HCT116 (cell line): ENCODE measurements around the gene OR2D3.

Experiments used
- CBX3 ChIP-seq: IDR thresholded peaks from 2 replicates; pipeline ENCODE4 v1.6.1; 2012; ENCODE audit warnings: low read depth
- CTCF ChIP-seq, 3 experiments: fragments of 200-600 bp in 1 of 3; sonication (generic) in 1 of 3; IDR thresholded peaks in 2 of 3; conservative IDR thresholded peaks in 1 of 3; 2 replicates each; pipeline ENCODE4 v1.5.1; 2012 to 2017; ENCODE audit warnings: low read depth in 2 of 3, low read length in 2 of 3, antibody characterized with exemption in 1 of 3, borderline replicate concordance in 1 of 3, control low read depth in 1 of 3, mild to moderate bottlenecking in 1 of 3, mixed read lengths in 1 of 3, mixed run types in 1 of 3, moderate library complexity in 1 of 3; ENCODE audit not compliant: insufficient read depth in 1 of 3
- EGR1 ChIP-seq: IDR thresholded peaks from 2 replicates; pipeline ENCODE4 v1.6.1; 2012; ENCODE audit warnings: low read depth
- EZH2 ChIP-seq: fragments of 200-600 bp; sonication (generic); IDR thresholded peaks from 2 replicates; pipeline ENCODE4 v1.6.1; 2017; ENCODE audit warnings: antibody characterized with exemption, mixed run types
- EZH2phosphoT487 ChIP-seq: fragments of 200-600 bp; IDR thresholded peaks from 2 replicates; pipeline ENCODE4 v1.6.1; 2018; ENCODE audit warnings: antibody characterized with exemption, borderline replicate concordance
- MAX ChIP-seq: IDR thresholded peaks from 2 replicates; pipeline ENCODE4 v1.6.1; 2012
- POLR2A ChIP-seq: IDR thresholded peaks from 2 replicates; pipeline ENCODE4 v1.7.0; 2011; ENCODE audit warnings: borderline replicate concordance; ENCODE audit not compliant: insufficient read depth, insufficient read length; ENCODE audit errors: extremely low read depth
- SP1 ChIP-seq: IDR thresholded peaks from 2 replicates; pipeline ENCODE4 v1.6.1; 2012; ENCODE audit warnings: low read depth
- TCF7L2 ChIP-seq: IDR thresholded peaks from 2 replicates; pipeline ENCODE4 v1.7.0; 2011; ENCODE audit warnings: borderline replicate concordance, inconsistent platforms; ENCODE audit not compliant: insufficient read depth, insufficient read length; ENCODE audit errors: extremely low read depth
- YY1 ChIP-seq: IDR thresholded peaks from 2 replicates; pipeline ENCODE4 v1.6.1; 2011; ENCODE audit warnings: low read length, low read depth, moderate library complexity, mild to moderate bottlenecking; ENCODE audit not compliant: insufficient replicate concordance; ENCODE audit errors: extremely low read depth
- ZBTB33 ChIP-seq: IDR thresholded peaks from 2 replicates; pipeline ENCODE4 v1.6.1; 2011; ENCODE audit warnings: mild to moderate bottlenecking, low read length, moderate library complexity; ENCODE audit not compliant: insufficient replicate concordance; ENCODE audit errors: extremely low read depth
- ZFX ChIP-seq: fragments of 450-650 bp; IDR thresholded peaks from 2 replicates; pipeline ENCODE4 v1.6.1; 2017
- ZNF274 ChIP-seq: fragments of 200-500 bp; sonication (Bioruptor generic); IDR thresholded peaks from 2 replicates; pipeline ENCODE4 v1.6.1; 2014; ENCODE audit warnings: mild to moderate bottlenecking, low read depth, low read length, inconsistent platforms

GRCh38 chr11:6894097-6894496 is 26.7 kb upstream of the OR2D3 start:
- no peak for TF ChIP-seq MAX
- TF ChIP-seq CTCF (IDR thresholded peaks at IDR 0.05 in 2 of 3, conservative IDR thresholded peaks at IDR 0.05 in 1 of 3; ENCODE audit: borderline replicate concordance in 1 of 3, insufficient read depth in 1 of 3, low read depth in 2 of 3, low read length in 2 of 3), result no peak
- no peak for TF ChIP-seq EZH2
- TF ChIP-seq POLR2A, result no peak
- TF ChIP-seq EZH2phosphoT487, result no peak
- TF ChIP-seq ZBTB33, result no peak
- no peak for TF ChIP-seq TCF7L2
- no peak for TF ChIP-seq SP1
- no peak for TF ChIP-seq ZNF274
- TF ChIP-seq ZFX, result no peak
- TF ChIP-seq CBX3, result no peak
- no peak for TF ChIP-seq YY1
- no peak for TF ChIP-seq EGR1
